Stimulated activated naive CD4-positive, alpha-beta T cell (primary cell): Measurements from ENCODE around the gene TENM4.
"Not testable (repeated sequence)": the region's sequence is repeated elsewhere in the genome, so short reads cannot be mapped to it uniquely, and the experiment has no call there.

Source experiments
- DNase-seq, 6 experiments: peaks; one replicate each; lab custom pipeline; 2025; lab: John Stamatoyannopoulos, UW

TENM4 gene

DNA sequence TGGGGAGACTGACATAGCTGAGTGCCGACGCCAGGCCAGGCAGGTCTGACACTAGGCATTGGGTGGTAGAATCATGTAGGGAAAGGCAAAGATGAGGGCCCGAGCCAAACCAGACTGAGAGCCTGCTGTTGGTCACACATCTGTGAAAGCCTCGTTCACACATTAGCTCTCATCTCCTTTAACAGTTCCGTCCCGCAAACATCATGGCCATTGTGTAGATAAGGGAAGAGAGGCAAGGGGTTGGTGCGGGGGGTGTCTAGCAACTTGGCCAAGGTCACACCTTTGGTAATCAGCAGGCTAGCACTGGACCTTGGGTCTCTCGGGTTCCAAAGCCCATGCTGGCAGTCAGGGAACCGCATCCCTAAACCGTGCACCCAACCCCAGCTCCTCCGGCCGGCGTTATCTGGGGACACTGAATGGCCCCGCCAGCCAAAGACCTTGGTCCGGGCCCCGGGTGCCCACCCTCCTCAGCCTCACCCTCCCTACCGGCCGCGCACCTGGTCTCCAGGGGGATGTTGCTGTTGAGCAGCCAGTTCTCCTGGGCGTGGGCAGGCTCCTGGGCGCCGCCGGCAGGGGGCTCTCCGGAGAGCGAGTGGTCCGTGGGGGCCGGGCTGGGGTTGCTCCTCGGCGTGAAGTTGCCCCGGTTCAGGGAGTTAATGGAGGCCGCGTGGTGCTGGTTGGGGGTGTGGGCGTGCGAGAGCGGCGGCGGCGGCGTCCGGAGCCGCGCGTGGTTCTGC, 537.9 kb downstream of the TENM4 start:
- DNase-seq, result no peak

GRCh38 chr11:78901831-78902230, 539.0 kb downstream of the TENM4 start:
- no peak for DNase-seq

- DNase-seq, result no peak
Measured at GRCh38 chr11:78898266-78898775, 542.5 kb downstream of the TENM4 start.

DNA sequence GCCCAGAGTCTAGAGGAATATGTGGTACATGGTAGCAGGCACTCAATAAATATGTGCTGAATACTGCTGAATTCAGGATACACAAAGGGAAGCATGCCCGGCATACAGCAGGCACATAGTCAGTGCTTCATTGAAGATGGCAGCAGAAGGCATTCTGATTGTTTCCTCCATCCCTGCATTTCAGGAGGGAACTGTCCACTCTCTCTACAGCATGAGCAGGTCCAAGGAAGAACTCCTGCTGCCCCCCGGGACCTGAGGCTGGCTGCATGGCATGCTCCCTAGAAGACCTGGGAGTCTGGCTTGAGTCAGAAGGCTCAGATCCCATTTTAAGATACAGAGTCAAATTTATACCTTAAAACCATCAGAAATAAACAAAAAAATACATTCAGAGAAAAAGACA, 546.8 kb downstream of the TENM4 start:
- DNase-seq, result no peak

DNA sequence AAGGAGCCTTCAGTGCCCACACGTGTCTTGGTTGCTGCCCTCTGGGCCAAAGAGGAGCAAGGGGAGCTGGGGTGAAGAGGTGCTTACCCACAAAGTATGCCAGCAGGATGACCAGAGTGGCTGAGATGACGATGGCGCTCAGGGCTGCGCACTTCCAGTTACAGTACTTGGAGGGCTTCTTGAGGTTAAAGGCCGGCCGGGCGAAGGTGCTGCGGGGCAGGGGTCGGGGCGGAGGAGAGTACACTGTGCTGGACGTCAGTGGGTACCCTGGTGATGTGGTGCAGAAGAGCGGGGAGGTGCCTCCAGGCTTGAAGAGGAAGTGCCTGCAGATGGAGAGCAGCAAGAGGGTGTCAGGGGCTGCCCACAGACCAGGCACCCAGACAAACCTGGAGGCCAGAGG, 551.1 kb downstream of the TENM4 start:
- DNase-seq, result no peak

DNA sequence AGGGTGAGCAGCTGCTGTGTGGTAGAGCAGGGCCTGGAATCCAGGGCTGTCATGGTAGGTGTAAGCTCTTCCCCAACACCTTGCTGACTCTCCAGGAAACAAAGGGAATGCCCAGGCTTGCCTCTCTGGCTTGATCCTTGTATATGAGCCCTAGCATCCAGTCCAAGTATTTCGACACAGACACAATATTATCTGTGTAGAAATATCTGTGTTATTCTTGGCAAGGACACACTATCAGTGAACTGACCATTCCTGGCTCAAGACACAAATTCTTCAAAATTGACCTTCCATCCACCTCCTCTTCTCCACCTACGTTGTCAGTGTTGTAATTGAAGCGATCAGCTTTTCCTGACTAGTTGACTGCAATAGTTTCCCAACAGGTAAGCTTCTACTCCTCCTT, 554.2 kb downstream of the TENM4 start:
- no peak for DNase-seq

DNA sequence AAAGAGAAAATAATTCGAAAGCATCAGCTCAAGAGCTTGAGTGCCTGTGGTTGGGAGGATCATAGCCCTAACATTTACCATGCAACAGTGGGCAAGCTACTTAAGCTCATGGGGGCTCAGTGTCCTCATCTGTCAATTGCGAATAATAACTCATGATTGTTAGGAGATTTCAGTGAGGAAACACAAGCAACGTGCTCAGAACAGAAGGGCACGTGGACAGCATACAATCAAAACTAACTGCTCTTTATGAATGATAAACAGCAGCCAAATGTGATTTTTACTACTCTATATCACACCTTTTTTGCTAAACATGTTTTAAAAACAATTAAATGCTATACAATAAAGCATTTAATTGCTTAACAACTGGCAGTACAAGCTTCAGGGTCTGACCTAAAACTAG, 556.1 kb downstream of the TENM4 start:
- DNase-seq, result no peak

DNA sequence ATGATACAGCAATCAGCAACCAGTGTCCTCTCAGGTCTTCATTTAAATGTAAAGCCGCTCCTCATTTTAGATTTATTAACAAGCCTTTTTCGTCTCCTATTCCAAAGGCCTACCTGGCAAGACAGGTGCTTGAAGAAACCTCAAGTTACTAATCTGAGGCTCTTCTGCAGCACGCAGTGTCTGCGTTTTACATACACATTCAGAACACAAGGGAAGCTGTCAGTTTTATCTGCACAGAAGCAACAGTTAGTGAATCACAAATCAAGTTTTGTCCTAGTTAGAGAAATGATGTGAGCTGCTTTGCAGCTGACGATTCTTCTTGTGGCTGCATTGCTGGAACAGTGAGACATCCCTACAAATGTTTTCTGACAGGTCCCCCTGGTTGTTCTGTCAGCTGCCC, 557.3 kb downstream of the TENM4 start:
- no peak for DNase-seq

- DNase-seq, result not testable (repeated sequence)
Measured at GRCh38 chr11:78879094-78879980, 561.5 kb downstream of the TENM4 start.

DNA sequence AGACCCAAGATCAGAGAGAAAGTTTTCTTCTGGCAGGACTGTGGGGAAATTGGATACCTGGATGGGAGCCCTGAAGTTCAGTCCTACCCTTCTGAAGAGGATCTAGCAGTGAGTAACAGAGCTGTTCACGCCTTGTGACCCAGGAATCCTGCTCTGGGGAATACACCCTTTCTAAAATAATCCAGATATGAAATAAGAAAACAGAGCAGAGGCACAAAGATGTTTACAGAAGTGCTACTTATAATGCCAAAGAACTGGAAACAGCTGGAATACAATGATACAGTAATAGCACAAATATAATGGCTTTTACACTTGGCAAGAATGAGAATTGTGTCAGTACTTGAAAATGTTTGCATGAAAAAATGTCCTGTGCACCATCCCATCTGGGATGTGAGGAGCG, 562.2 kb downstream of the TENM4 start:
- no peak for DNase-seq

- no peak for DNase-seq
Measured at GRCh38 chr11:78876676-78877075, 564.2 kb downstream of the TENM4 start.

DNA sequence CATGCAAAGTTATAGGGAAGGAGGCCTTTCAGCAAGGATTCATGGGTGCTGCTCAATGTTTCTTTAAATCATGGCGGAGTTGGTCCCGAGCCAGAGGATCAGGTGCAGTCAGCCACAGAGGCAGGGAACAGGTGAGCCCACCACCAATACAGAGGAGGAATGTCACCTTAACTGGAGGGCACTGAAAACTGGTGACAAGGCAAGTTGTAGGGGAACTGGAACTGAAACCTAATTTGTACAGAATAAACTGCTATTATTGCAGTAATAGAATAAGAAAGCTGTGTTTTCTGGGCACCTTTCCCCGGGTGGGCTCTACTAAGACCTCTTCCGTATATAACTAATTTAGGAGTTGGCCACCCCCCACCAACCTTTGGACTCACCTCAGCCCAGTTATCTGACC, 570.2 kb downstream of the TENM4 start:
- no peak for DNase-seq

DNA sequence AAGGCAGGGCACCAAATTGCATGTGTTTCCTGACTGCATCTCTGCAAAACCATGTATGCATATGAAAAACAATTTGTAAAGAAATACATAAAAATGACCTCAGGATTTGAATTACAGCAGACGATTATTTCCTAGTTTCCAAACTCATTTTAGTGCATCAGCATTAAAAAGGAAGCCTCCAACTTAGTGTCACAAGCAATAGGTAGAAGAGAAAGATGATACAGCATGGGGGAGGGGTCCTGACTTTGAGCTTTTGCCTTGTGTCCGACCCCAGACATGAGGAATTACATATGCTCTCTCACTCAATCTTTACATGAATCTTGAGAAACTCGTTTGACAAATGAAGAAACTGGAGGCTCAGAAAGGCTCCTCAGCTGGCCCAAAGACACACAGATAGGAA, 571.5 kb downstream of the TENM4 start:
- DNase-seq, result no peak

GRCh38 chr11:78868563-78868962, 572.3 kb downstream of the TENM4 start:
- DNase-seq, result no peak

DNA sequence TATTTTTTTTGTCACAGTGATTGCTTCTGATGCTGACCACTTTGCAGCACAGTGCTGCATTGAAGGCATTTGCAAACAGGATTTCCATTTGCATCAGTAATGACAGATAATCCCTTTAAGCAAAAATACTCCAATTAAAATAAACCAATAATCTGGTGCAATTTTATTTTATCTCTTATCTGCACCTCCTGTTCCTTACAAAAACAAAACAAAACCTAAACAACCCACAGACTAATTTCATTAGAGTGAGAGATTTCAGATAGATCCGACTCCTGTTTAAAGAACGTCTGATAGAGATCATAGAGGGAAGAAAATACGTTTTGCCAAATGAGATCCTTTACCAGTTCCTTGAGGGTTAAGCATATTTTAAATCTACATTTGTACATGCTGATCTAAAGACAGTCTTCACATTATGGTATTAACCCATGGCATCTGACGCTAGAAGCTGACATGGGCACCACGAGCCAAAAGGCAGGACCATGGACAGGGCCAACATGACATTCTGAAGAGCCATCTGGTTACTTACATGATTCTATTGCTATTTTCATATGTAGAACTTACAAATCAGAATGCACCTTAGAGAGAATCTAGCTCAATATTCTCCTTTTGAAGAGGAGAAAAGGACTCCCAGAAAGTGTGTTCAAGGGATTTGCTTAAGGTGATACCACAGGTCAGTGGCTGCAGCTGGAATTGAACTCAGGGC, 580.0 kb downstream of the TENM4 start:
- DNase-seq, result no peak

GRCh38 chr11:78857688-78858087, 583.1 kb downstream of the TENM4 start:
- no peak for DNase-seq

- DNase-seq, result no peak
Measured at GRCh38 chr11:78856211-78856610, 584.6 kb downstream of the TENM4 start.

DNA sequence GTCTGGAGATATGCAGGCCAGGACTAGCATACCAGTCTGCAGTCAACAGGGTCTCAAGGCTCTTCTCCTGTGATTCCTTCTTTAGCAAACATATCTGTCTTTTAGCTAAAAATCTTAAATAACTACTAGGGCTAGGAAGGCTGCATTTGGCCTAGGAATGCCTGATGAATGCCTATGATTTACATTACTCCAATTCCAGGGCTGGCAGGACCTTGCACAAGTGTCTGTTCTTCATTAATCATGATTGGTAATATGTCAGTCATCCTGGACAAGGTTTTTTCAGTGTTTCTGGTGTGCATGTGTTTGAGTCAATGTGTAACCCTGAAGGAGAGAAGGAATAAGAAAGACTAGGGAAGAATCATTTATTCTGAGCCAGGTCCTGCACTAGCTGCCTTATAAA, 585.7 kb downstream of the TENM4 start:
- DNase-seq, result no peak

DNA sequence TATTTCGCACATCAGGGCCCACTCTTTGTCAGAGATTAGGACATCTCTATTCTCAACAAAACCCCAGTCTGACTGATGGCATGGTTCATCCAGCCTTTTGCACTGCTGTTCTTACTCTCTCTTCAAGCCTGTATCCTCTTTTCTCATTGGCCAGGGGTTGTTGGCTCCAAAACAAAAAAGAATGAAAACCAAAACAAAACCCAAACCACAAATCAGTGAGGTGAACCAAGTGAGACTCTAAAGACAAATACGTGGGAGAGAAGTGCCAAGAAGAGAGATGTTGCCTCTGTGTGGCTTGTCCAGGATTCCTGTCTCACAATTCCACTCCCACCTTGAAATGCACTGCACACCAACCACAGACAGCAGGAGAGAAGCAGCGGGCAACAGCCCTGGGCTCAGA, 587.3 kb downstream of the TENM4 start:
- no peak for DNase-seq

- no peak for DNase-seq
Measured at GRCh38 chr11:78851878-78852586, 588.8 kb downstream of the TENM4 start.

DNA sequence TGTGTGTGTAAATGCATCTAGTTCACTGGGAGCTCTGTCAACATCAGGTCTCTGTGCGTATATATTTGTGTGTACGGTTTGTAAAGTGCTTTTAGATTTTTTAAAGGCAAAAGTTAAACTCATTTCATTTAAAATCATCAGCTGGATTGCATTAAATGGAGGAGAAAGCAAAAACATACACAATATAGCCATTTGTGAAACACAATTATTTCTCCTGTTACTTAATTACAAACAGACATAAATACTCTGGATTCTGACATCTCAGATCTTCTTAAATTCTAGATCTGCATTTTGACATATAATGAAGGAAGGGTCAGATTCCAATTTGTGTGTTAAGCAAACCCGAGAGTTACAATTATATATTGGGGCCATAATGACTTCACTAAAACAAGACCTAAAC, 590.8 kb downstream of the TENM4 start:
- no peak for DNase-seq

DNA sequence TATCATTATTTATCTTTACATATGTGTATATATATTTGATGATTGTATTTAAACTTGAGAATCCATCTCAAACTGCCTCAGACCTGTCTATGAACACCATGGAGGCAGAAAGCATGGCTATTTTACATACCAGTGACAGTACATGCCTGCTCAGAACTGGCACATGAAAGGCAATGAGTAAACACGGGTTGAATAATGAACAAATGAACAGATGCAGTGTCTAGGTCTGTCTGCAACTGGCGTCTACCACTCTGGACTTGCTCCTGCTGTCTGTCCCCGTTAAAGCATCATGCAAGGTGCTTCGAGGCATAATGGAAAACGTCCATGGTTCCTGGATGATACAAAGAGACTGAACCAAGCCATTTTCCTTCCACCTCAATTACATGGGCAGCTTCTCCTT, 594.6 kb downstream of the TENM4 start:
- DNase-seq, result no peak
